ENCODE results near the gene CERS6.
"Not testable (repeated sequence)": the region's sequence is repeated elsewhere in the genome, so short reads cannot be mapped to it uniquely, and the experiment has no call there.

The CERS6 gene

DNA sequence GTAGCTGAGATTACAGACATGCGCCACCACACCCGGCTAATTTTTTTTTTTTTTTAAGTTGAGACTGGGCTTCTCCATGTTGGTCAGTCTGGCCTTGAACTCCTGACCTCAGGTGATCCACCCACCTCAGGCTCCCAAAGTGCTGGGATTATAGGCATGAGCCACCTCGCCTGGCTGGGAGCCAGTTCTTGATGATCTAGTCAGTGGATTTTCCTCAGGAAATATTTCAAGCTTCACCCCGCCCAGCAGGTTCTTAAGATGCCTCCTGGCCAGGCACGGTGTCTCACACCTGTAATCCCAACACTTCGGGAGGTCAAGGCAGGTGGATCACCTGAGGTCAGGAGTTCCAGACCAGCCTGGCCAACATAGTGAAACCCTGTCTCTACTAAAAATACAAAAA, 312.3 kb downstream of the CERS6 start:
- H3K18ac ChIP-seq (ENCODE audit: low read length); H3K14ac ChIP-seq (ENCODE audit: low read length); H3K4ac ChIP-seq (ENCODE audit: low read length); H3K27ac ChIP-seq (replicated peaks; ENCODE audit: low read length); H2BK120ac ChIP-seq (ENCODE audit: low read depth, low read length); H2AK5ac ChIP-seq (ENCODE audit: low read depth, low read length); H4K8ac ChIP-seq (ENCODE audit: low read depth, low read length); H4K91ac ChIP-seq (ENCODE audit: low read depth, low read length, poor library complexity); H3K79me1 ChIP-seq (ENCODE audit: low read depth, low read length); H3K23ac ChIP-seq (ENCODE audit: low read depth, low read length, poor library complexity); H3K9ac ChIP-seq (ENCODE audit: low read depth, low read length, poor library complexity); H3K4me2 ChIP-seq (ENCODE audit: insufficient read depth, low read length, poor library complexity, severe bottlenecking); H3K9me3 ChIP-seq (replicated peaks in 1 of 2; ENCODE audit: control insufficient read depth in 2 of 2, insufficient read depth in 1 of 2, low read depth in 1 of 2, low read length in 2 of 2); H3K4me3 ChIP-seq (ENCODE audit: low read length in 2 of 2); H2BK15ac ChIP-seq (ENCODE audit: low read length); DNase-seq (ENCODE audit: low spot score); H2BK5ac ChIP-seq (ENCODE audit: low read length); H3K4me1 ChIP-seq (ENCODE audit: control insufficient read depth in 2 of 2, insufficient read depth in 1 of 2, low read depth in 1 of 2, low read length in 2 of 2); H2AFZ ChIP-seq (ENCODE audit: low read length); H2BK12ac ChIP-seq (ENCODE audit: low read length); H3K27me3 ChIP-seq (ENCODE audit: control insufficient read depth in 3 of 3, insufficient read depth in 3 of 3, low read depth in 1 of 3, low read length in 3 of 3): not testable (repeated sequence)
- no CpG with 5 or more reads among the region's 6 CpGs for WGBS, 2 donors (ENCODE audit: extremely low coverage in 2 of 2, insufficient read length in 2 of 2, insufficient replicate concordance in 1 of 2)
- H3K36me3 ChIP-seq (replicated peaks in 1 of 2; ENCODE audit: control insufficient read depth in 2 of 2, insufficient read depth in 2 of 2, low read length in 2 of 2): peaks cover 4 to 23% of the 10 kb centered on the region in 2 donors

DNA sequence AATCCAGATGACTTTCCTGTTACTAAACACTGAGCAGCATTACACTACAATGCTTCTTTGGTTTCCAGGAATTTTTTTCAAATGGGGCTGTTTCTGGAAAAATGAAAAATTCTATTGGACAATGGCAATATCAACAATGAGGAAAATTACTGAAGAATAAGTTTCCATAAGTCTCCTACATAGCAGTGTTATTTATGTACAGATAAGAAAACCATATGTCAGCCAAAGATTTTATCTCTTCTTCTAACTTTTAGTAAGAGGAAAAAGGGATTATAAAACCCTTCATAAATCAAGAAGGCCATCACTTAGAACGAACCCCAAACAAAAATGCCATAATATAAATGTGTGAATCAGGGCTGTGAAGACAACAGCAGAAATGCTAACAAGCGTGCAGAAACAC, 314.7 kb downstream of the CERS6 start:
- Histone ChIP-seq H2BK12ac (ENCODE audit: low read length) (no peak overlapping the region), H3K4me1 (ENCODE audit: control insufficient read depth in 2 of 2, insufficient read depth in 1 of 2, low read depth in 1 of 2, low read length in 2 of 2) (no peaks in the 10 kb centered on the region), H2BK120ac (ENCODE audit: low read depth, low read length) (no peak overlapping the region), H3K23ac (ENCODE audit: low read depth, low read length, poor library complexity) (no peak overlapping the region), H2AK5ac (ENCODE audit: low read depth, low read length) (no peak overlapping the region), H4K8ac (ENCODE audit: low read depth, low read length) (no peak overlapping the region), H3K9ac (ENCODE audit: low read depth, low read length, poor library complexity) (no peak overlapping the region), H3K79me1 (ENCODE audit: low read depth, low read length) (no peaks in the 10 kb centered on the region), H3K27ac (replicated peaks; ENCODE audit: low read length) (no peak overlapping the region), H3K36me3 (replicated peaks in 1 of 2; ENCODE audit: control insufficient read depth in 2 of 2, insufficient read depth in 2 of 2, low read length in 2 of 2) (peaks cover 4 to 19% of the 10 kb centered on the region in 2 donors), H3K18ac (ENCODE audit: low read length) (no peak overlapping the region), H3K9me3 (replicated peaks in 1 of 2; ENCODE audit: control insufficient read depth in 2 of 2, insufficient read depth in 1 of 2, low read depth in 1 of 2, low read length in 2 of 2) (peaks cover 0 to under 1% of the 10 kb centered on the region in 2 donors), H4K91ac (ENCODE audit: low read depth, low read length, poor library complexity) (no peak overlapping the region), H2BK15ac (ENCODE audit: low read length) (no peak overlapping the region), H3K14ac (ENCODE audit: low read length) (no peak overlapping the region), H2BK5ac (ENCODE audit: low read length) (no peak overlapping the region), H2AFZ (ENCODE audit: low read length) (no peak overlapping the region), H3K27me3 (ENCODE audit: control insufficient read depth in 3 of 3, insufficient read depth in 3 of 3, low read depth in 1 of 3, low read length in 3 of 3) (no peaks in the 10 kb centered on the region), H3K4me2 (ENCODE audit: insufficient read depth, low read length, poor library complexity, severe bottlenecking) (no peak overlapping the region), H3K4ac (ENCODE audit: low read length) (no peak overlapping the region), H3K4me3 (ENCODE audit: low read length in 2 of 2) (no peak overlapping the region)
- DNase-seq (ENCODE audit: low spot score): no peak
- no CpG with 5 or more reads among the region's 2 CpGs for WGBS, 2 donors (ENCODE audit: extremely low coverage in 2 of 2, insufficient read length in 2 of 2, insufficient replicate concordance in 1 of 2)

DNA sequence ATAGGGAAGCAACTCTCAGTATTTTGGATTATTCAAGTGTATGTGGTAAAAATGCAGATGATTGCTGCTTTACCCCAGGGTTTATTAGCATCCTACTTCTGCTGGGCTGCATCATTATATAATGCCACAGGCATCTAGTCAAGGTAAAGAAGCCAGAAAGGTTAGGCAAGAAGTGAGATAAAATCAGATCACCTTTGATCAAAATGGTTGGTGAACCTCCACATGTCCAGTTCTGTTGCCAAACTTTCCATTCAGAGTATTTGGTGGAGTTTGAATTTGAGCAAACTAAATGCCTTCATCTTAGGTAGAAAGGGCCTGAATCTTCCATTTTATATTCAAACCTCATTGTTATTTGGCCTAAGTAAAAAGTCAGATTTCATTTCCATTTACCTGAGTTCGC, 316.6 kb downstream of the CERS6 start:
- H3K4me3 ChIP-seq (ENCODE audit: low read length in 2 of 2): no peak overlapping the region
- no peak overlapping the region for H2BK120ac ChIP-seq (ENCODE audit: low read depth, low read length)
- no peak overlapping the region for H2BK12ac ChIP-seq (ENCODE audit: low read length)
- no peak overlapping the region for H2AK5ac ChIP-seq (ENCODE audit: low read depth, low read length)
- no peak for DNase-seq (ENCODE audit: low spot score)
- no peak overlapping the region for H4K91ac ChIP-seq (ENCODE audit: low read depth, low read length, poor library complexity)
- no peak overlapping the region for H3K4ac ChIP-seq (ENCODE audit: low read length)
- H2BK5ac ChIP-seq (ENCODE audit: low read length): no peak overlapping the region
- H3K27me3 ChIP-seq (ENCODE audit: control insufficient read depth in 3 of 3, insufficient read depth in 3 of 3, low read depth in 1 of 3, low read length in 3 of 3): no peaks in the 10 kb centered on the region
- no CpG with 5 or more reads among the region's 1 CpG for WGBS, 2 donors (ENCODE audit: extremely low coverage in 2 of 2, insufficient read length in 2 of 2, insufficient replicate concordance in 1 of 2)
- no peak overlapping the region for H4K8ac ChIP-seq (ENCODE audit: low read depth, low read length)
- no peak overlapping the region for H3K4me2 ChIP-seq (ENCODE audit: insufficient read depth, low read length, poor library complexity, severe bottlenecking)
- H3K9ac ChIP-seq (ENCODE audit: low read depth, low read length, poor library complexity): no peak overlapping the region
- H3K9me3 ChIP-seq (replicated peaks in 1 of 2; ENCODE audit: control insufficient read depth in 2 of 2, insufficient read depth in 1 of 2, low read depth in 1 of 2, low read length in 2 of 2): peaks cover 0 to 7% of the 10 kb centered on the region in 2 donors
- H3K79me1 ChIP-seq (ENCODE audit: low read depth, low read length): no peaks in the 10 kb centered on the region
- no peak overlapping the region for H3K14ac ChIP-seq (ENCODE audit: low read length)
- H3K27ac ChIP-seq (replicated peaks; ENCODE audit: low read length): no peak overlapping the region
- no peak overlapping the region for H2BK15ac ChIP-seq (ENCODE audit: low read length)
- H3K23ac ChIP-seq (ENCODE audit: low read depth, low read length, poor library complexity): no peak overlapping the region
- H2AFZ ChIP-seq (ENCODE audit: low read length): no peak overlapping the region
- no peak overlapping the region for H3K18ac ChIP-seq (ENCODE audit: low read length)
- peaks cover 4 to 9% of the 10 kb centered on the region in 2 donors for H3K36me3 ChIP-seq (replicated peaks in 1 of 2; ENCODE audit: control insufficient read depth in 2 of 2, insufficient read depth in 2 of 2, low read length in 2 of 2)
- no peaks in the 10 kb centered on the region for H3K4me1 ChIP-seq (ENCODE audit: control insufficient read depth in 2 of 2, insufficient read depth in 1 of 2, low read depth in 1 of 2, low read length in 2 of 2)

DNA sequence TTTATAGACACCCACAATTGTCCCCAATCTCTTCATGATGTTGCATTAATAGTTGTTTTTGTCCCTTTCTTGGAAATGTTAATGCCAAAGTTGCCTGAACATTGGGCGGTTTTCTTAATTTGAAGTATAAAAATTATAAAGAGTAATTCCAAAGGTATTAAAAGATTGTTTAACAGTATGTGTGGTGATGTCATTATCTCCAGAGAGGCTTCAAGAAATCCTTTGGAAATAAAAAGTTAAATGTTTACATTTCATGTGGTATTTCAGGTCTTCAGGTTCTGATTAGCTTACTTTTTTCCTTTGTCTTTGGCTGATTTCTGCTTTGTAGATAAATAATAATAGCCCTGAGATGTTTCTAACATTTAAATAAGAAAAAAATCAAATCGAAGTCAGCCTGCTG, 317.1 kb downstream of the CERS6 start:
- Histone ChIP-seq H3K9ac (ENCODE audit: low read depth, low read length, poor library complexity) (no peak overlapping the region), H3K18ac (ENCODE audit: low read length) (no peak overlapping the region), H4K91ac (ENCODE audit: low read depth, low read length, poor library complexity) (no peak overlapping the region), H3K36me3 (replicated peaks in 1 of 2; ENCODE audit: control insufficient read depth in 2 of 2, insufficient read depth in 2 of 2, low read length in 2 of 2) (peaks cover 4 to 9% of the 10 kb centered on the region in 2 donors), H2AFZ (ENCODE audit: low read length) (no peak overlapping the region), H3K4me1 (ENCODE audit: control insufficient read depth in 2 of 2, insufficient read depth in 1 of 2, low read depth in 1 of 2, low read length in 2 of 2) (no peaks in the 10 kb centered on the region), H3K4ac (ENCODE audit: low read length) (no peak overlapping the region), H3K9me3 (replicated peaks in 1 of 2; ENCODE audit: control insufficient read depth in 2 of 2, insufficient read depth in 1 of 2, low read depth in 1 of 2, low read length in 2 of 2) (peaks cover 0 to 7% of the 10 kb centered on the region in 2 donors), H2BK5ac (ENCODE audit: low read length) (no peak overlapping the region), H3K4me2 (ENCODE audit: insufficient read depth, low read length, poor library complexity, severe bottlenecking) (no peak overlapping the region), H2BK120ac (ENCODE audit: low read depth, low read length) (no peak overlapping the region), H3K27ac (replicated peaks; ENCODE audit: low read length) (no peak overlapping the region), H2AK5ac (ENCODE audit: low read depth, low read length) (no peak overlapping the region), H2BK12ac (ENCODE audit: low read length) (no peak overlapping the region), H2BK15ac (ENCODE audit: low read length) (no peak overlapping the region), H3K27me3 (ENCODE audit: control insufficient read depth in 3 of 3, insufficient read depth in 3 of 3, low read depth in 1 of 3, low read length in 3 of 3) (no peaks in the 10 kb centered on the region), H4K8ac (ENCODE audit: low read depth, low read length) (no peak overlapping the region), H3K4me3 (ENCODE audit: low read length in 2 of 2) (no peak overlapping the region), H3K79me1 (ENCODE audit: low read depth, low read length) (no peaks in the 10 kb centered on the region), H3K14ac (ENCODE audit: low read length) (no peak overlapping the region), H3K23ac (ENCODE audit: low read depth, low read length, poor library complexity) (no peak overlapping the region)
- WGBS, 2 donors (ENCODE audit: extremely low coverage in 2 of 2, insufficient read length in 2 of 2, insufficient replicate concordance in 1 of 2): no CpG with 5 or more reads among the region's 2 CpGs
- DNase-seq (ENCODE audit: low spot score): no peak

All from neuronal stem cell (in vitro differentiated cells).